ENCODE data around the gene TUBA8. TPM values are rescaled to one million over a fixed set of nuclear protein-coding genes. Genes with fewer than 3 reads are reported as not detected.

The TUBA8 gene
- polyA plus RNA-seq, 1 experiment: 2.7 TPM

DNA sequence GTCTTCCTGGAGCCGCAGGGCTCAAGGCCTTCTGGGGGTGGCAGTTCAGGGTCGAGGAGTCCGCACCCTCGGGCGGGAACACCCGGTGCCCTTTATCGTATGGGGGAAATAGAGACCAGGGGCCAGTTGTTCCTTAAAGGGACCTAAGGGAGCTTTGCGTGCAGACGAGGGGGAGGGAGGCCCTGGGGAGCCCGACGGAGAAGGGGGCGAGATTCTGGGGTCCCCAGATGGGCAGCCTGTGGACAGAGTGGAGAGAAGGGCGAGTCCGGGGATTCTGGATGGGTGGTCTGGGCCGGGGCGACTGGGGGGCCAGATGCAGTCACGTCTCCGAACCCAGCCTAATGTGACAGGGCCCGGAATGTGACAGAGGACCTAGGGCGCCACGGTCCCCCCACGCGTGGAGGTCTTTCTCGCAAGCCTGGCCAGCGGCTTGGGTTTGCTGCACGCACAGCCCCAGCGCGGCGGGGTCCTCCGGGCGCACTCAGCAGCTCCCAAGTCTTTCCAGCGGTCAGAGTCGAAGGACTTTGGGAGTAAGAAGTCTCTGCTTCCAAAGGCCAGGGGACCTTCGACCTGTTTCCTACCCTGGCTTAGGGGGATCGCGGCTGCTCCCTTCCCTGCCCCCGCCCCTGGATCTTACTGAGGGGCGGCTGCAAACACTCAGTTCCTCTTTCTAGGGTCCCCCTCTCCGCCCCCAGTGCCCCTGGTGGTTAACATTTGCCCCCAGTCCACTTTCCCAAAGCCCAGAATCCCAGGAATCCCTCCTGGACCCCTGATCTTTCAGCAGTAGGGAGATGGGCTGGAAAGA, 547 bp downstream of the TUBA8 start:
- POLR2A ChIA-PET: interaction anchor here (0.9 kb wide), 1 partner anchor 14 kb away, joined by 4 read pairs; no protein-coding TSS in a partner anchor
- CTCF ChIA-PET: no interaction called here
- no peak overlapping the region for H3K27ac ChIP-seq (ENCODE audit: low read depth, low read length)
- H3K9me3 ChIP-seq (ENCODE audit: control insufficient read depth, insufficient read depth, low read length): no peaks in the 10 kb centered on the region
- no peak for DNase-seq (ENCODE audit: low read depth, low spot score)
- peaks cover 8% of the 10 kb centered on the region for H3K27me3 ChIP-seq (ENCODE audit: control insufficient read depth, insufficient read depth, low read length)
- TF ChIP-seq, protein P1, sequence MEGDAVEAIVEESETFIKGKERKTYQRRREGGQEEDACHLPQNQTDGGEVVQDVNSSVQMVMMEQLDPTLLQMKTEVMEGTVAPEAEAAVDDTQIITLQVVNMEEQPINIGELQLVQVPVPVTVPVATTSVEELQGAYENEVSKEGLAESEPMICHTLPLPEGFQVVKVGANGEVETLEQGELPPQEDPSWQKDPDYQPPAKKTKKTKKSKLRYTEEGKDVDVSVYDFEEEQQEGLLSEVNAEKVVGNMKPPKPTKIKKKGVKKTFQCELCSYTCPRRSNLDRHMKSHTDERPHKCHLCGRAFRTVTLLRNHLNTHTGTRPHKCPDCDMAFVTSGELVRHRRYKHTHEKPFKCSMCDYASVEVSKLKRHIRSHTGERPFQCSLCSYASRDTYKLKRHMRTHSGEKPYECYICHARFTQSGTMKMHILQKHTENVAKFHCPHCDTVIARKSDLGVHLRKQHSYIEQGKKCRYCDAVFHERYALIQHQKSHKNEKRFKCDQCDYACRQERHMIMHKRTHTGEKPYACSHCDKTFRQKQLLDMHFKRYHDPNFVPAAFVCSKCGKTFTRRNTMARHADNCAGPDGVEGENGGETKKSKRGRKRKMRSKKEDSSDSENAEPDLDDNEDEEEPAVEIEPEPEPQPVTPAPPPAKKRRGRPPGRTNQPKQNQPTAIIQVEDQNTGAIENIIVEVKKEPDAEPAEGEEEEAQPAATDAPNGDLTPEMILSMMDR (IDR thresholded peaks at IDR 0.05; ENCODE audit: low read depth, low read length): no peak
- peak overlapping the region; percentile 53 for H3K4me3 ChIP-seq (ENCODE audit: low read depth, low read length)

DNA sequence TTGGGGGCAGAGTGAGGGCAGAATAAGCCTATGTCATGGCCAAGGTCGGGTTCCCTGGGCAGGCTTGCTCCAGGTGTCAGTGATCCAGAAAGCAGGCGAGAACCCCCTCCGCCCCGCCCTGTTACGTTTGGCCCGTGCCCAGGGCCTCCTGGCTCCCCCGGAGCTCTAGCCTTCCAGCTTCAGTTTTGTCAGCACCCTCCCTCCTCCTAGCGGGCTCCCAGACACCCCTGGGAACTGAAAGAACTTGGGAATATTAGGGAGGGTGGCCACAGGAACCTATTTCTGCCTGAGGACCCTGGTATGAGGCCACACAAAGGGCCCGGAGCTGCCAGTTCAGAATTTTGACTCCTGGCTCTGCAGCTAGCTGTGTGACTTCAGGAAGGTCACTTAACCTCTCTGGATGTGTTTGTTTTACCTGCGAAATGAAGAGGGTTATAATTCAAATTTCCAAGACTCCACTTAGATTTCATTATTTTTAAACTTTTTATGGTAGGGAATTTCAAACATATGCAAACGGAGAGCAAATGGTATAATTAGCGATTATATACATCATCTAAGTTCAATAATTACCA, 1.2 kb downstream of the TUBA8 start:
- TF ChIP-seq, protein P1 (IDR thresholded peaks at IDR 0.05; ENCODE audit: low read depth, low read length): no peak
- H3K4me3 ChIP-seq (ENCODE audit: low read depth, low read length): no peak overlapping the region
- H3K9me3 ChIP-seq (ENCODE audit: control insufficient read depth, insufficient read depth, low read length): no peaks in the 10 kb centered on the region
- H3K27ac ChIP-seq (ENCODE audit: low read depth, low read length): no peak overlapping the region
- H3K27me3 ChIP-seq (ENCODE audit: control insufficient read depth, insufficient read depth, low read length): peaks cover 8% of the 10 kb centered on the region
- ChIA-PET POLR2A (no interaction called here), CTCF (no interaction called here)
- no peak for DNase-seq (ENCODE audit: low read depth, low spot score)

DNA sequence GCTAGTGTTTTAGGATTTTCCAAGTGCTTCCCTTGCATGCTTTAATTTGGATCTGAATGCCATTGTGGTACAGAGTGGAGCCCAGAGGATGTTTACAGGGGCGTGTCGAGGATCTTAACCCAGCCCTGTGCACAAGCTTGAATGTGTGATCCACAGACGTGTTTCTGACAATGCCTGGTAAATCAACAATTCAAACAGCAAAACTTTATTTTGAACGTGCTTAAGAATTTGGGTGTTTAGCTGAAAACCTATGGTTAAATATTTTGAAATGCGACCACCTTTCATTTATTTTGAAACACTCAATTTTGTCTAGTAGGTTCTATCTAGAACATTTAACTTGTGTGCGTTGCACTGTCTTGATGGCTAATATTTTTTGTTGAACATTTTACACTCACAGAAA, 1.8 kb downstream of the TUBA8 start:
- CTCF ChIA-PET: no interaction called here
- DNase-seq (ENCODE audit: low read depth, low spot score): no peak
- no peaks in the 10 kb centered on the region for H3K9me3 ChIP-seq (ENCODE audit: control insufficient read depth, insufficient read depth, low read length)
- no peak overlapping the region for H3K27ac ChIP-seq (ENCODE audit: low read depth, low read length)
- H3K27me3 ChIP-seq (ENCODE audit: control insufficient read depth, insufficient read depth, low read length): peaks cover 8% of the 10 kb centered on the region
- H3K4me3 ChIP-seq (ENCODE audit: low read depth, low read length): no peak overlapping the region
- TF ChIP-seq, protein P1 (IDR thresholded peaks at IDR 0.05; ENCODE audit: low read depth, low read length): no peak
- POLR2A ChIA-PET: no interaction called here

GRCh38 chr22:18113680-18114394, 3.2 kb downstream of the TUBA8 start:
- Histone ChIP-seq H3K27ac (ENCODE audit: low read depth, low read length) (no peak overlapping the region), H3K4me3 (ENCODE audit: low read depth, low read length) (no peak overlapping the region), H3K9me3 (ENCODE audit: control insufficient read depth, insufficient read depth, low read length) (no peaks in the 10 kb centered on the region), H3K27me3 (ENCODE audit: control insufficient read depth, insufficient read depth, low read length) (peaks cover 8% of the 10 kb centered on the region)
- ChIA-PET POLR2A (no interaction called here), CTCF (no interaction called here)
- TF ChIP-seq, protein P1 (IDR thresholded peaks at IDR 0.05; ENCODE audit: low read depth, low read length): no peak
- no peak for DNase-seq (ENCODE audit: low read depth, low spot score)

GRCh38 chr22:18114495-18114894, 3.9 kb downstream of the TUBA8 start:
- H3K4me3 ChIP-seq (ENCODE audit: low read depth, low read length): no peak overlapping the region
- CTCF ChIA-PET: no interaction called here
- no peak overlapping the region for H3K27ac ChIP-seq (ENCODE audit: low read depth, low read length)
- no peaks in the 10 kb centered on the region for H3K9me3 ChIP-seq (ENCODE audit: control insufficient read depth, insufficient read depth, low read length)
- no peak for DNase-seq (ENCODE audit: low read depth, low spot score)
- POLR2A ChIA-PET: interaction anchor here (0.7 kb wide), 1 partner anchor 268 kb away, joined by 3 read pairs; no protein-coding TSS in a partner anchor
- peaks cover 8% of the 10 kb centered on the region for H3K27me3 ChIP-seq (ENCODE audit: control insufficient read depth, insufficient read depth, low read length)
- TF ChIP-seq, protein P1 (IDR thresholded peaks at IDR 0.05; ENCODE audit: low read depth, low read length): no peak
